Colonic mucosa (tissue), 4 donors: Measurements from ENCODE around the gene SULT4A1. TPM values are rescaled to one million over a fixed set of nuclear protein-coding genes. Genes with fewer than 3 reads are reported as not detected.

Source experiments
- DNase-seq: peaks from one replicate; pipeline ENCODE4 v3.0.0-alpha.2; 2020
- H3K27ac ChIP-seq: fragments of 200-600 bp; one replicate; pipeline ENCODE4 v1.8.0; 2021
- H3K27me3 ChIP-seq: fragments of 200-600 bp; one replicate; pipeline ENCODE4 v1.8.0; 2021
- H3K36me3 ChIP-seq: fragments of 200-600 bp; one replicate; pipeline ENCODE4 v1.8.0; 2021
- H3K4me1 ChIP-seq: fragments of 200-600 bp; one replicate; pipeline ENCODE4 v1.8.0; 2021; ENCODE audit warnings: mild to moderate bottlenecking
- H3K4me3 ChIP-seq: fragments of 200-600 bp; one replicate; pipeline ENCODE4 v1.8.0; 2021
- H3K9ac ChIP-seq, 2 donors: one replicate each; pipeline ENCODE4 v1.7.0; 2013; ENCODE audit warnings: control low read depth in 2 of 2, low read depth in 2 of 2, low read length in 2 of 2
- H3K9me3 ChIP-seq: fragments of 200-600 bp; one replicate; pipeline ENCODE4 v1.8.0; 2021
- CTCF ChIP-seq: fragments of 200-600 bp; IDR thresholded peaks from one replicate; pipeline ENCODE4 v1.8.0; 2022; ENCODE audit warnings: antibody characterized with exemption, mild to moderate bottlenecking
- intact Hi-C: fragments of 100-400 bp; cut with DNase I; formaldehyde crosslinking; loops from one replicate; pipeline ENCODE4 v1.14.1; 2022
- total RNA-seq, 2 donors: library from RNA; stranded (reverse); fragmentation: NEBNext Ultra II Directional in 1 of 2; extraction: Animal tissue kit (Norgen Biotek cat#: 25700) in 1 of 2; gene quantifications; one replicate each; pipeline ENCODE4 v1.2.1, GENCODE V29; 2021
- donor health status: healthy.
- donor health status: DM: no; HTN: no; CAD: no.
- donor health status: DM: no; HTN: no; CAD: no.

Gene SULT4A1
- total RNA-seq, 2 donors from 2014 or later: 0.10 to 0.82 TPM

DNA sequence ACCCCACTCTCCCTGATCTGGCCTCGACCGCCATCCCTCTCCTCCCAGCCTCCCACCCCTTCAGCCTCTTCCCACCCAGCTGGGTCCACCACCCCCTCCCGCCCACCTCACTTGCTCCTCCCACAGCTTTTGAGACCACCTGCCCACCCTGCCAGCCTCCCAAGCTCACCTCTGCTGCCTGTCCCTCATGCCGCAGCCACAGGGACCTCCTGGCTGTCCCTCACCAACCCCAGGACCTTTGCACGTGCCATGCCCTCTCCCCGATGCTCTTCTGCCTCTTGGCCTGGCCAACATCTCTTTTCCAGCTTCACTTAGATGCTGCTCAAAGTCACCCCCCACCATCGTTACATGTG is 23.0 kb upstream of the SULT4A1 start:
- Histone ChIP-seq H3K27ac (no peak overlapping the region), H3K9me3 (no peaks in the 10 kb centered on the region), H3K4me1 (no peaks in the 10 kb centered on the region), H3K36me3 (no peaks in the 10 kb centered on the region), H3K9ac (no peak overlapping the region), H3K27me3 (no peaks in the 10 kb centered on the region), H3K4me3 (no peak overlapping the region)
- intact Hi-C loops: no loop called here
- peak; percentile 20 for TF ChIP-seq CTCF
- DNase-seq: no peak

DNA sequence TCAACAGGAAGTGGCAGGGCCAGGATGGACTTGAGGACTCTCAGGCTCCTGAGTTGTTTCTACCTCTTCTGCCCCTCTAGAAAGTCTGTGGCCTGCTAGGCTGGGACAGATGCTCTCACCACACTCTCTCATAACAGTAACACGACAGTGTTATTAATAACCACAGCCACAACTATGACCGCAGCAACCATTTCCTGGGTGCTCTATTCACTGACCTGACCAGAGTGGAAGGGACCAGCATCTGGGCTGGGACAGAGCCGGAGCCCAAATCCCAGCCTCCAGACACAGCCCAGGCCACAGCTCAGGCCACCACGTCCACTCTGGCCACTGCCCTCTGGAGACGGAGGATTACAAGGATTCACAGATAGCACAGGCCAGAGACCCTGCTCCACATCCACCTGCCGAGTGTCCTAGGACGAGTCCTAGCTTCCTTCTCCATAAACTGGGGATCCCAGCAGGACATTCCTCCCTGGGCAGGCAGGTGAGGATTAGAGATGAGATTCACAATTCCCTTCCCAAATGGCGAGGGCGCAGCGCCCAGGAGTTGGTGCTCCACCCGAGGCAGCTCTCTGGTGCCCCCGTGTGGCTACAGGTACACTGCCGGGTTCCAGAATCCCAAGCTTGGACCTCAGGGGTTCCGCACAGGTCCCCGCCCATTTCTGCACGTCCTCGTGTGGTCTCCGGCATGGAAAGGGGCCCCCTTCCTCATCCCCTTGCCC is 22.4 kb upstream of the SULT4A1 start:
- no peaks in the 10 kb centered on the region for H3K4me1 ChIP-seq
- no peak overlapping the region for H3K27ac ChIP-seq
- no peak overlapping the region for H3K4me3 ChIP-seq
- no peaks in the 10 kb centered on the region for H3K27me3 ChIP-seq
- H3K36me3 ChIP-seq: no peaks in the 10 kb centered on the region
- TF ChIP-seq CTCF: peak; percentile 69
- peak; percentile 62 for DNase-seq
- H3K9ac ChIP-seq: no peak overlapping the region
- H3K9me3 ChIP-seq: no peaks in the 10 kb centered on the region
- intact Hi-C loops: no loop called here

- no peak overlapping the region for H3K9ac ChIP-seq
- H3K4me1 ChIP-seq: no peaks in the 10 kb centered on the region
- no peak overlapping the region for H3K27ac ChIP-seq
- no peaks in the 10 kb centered on the region for H3K27me3 ChIP-seq
- no peaks in the 10 kb centered on the region for H3K9me3 ChIP-seq
- intact Hi-C loops: no loop called here
- DNase-seq: no peak
- H3K36me3 ChIP-seq: no peaks in the 10 kb centered on the region
- no peak overlapping the region for H3K4me3 ChIP-seq
- TF ChIP-seq CTCF: no peak
These were observed 21.6 kb upstream of the SULT4A1 start for GRCh38 chr22:43883719-43884415.

DNA sequence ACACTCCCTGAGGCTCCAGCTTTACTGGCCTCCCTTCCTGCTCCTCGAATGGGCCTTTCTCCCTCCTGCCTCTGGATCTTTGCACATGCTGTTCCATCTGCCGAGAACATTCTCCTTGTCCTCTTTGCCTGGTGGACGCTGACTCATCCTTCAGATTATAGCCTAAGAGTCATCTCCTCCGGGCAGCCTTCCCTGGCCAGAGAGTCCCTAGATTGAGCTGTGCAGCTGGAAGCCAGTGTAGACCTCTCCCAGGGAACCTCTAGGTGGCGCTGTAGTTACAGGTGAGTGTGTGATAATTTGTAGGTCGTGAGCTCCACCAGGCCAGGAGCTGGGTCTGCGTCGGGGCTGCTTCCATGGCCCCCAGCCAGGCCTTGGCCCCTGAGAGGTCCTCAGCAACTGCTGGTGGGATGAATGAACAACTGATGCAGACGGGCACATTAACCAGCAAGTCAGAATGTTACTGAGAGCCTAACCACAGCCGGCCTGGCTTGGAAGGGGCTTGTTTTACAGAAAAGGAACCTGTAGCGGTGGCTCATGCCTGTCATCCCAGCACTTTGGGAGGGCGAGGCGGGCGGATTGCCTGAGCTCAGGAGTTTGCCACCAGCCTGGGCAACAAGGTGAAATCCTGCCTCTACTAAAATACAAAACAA is 20.8 kb upstream of the SULT4A1 start:
- no peak overlapping the region for H3K9ac ChIP-seq
- H3K36me3 ChIP-seq: no peaks in the 10 kb centered on the region
- H3K27ac ChIP-seq: no peak overlapping the region
- intact Hi-C loops: no loop called here
- H3K4me1 ChIP-seq: no peaks in the 10 kb centered on the region
- DNase-seq: peak; percentile 50
- H3K9me3 ChIP-seq: no peaks in the 10 kb centered on the region
- TF ChIP-seq CTCF: peak; percentile 38
- H3K4me3 ChIP-seq: no peak overlapping the region
- no peaks in the 10 kb centered on the region for H3K27me3 ChIP-seq

DNA sequence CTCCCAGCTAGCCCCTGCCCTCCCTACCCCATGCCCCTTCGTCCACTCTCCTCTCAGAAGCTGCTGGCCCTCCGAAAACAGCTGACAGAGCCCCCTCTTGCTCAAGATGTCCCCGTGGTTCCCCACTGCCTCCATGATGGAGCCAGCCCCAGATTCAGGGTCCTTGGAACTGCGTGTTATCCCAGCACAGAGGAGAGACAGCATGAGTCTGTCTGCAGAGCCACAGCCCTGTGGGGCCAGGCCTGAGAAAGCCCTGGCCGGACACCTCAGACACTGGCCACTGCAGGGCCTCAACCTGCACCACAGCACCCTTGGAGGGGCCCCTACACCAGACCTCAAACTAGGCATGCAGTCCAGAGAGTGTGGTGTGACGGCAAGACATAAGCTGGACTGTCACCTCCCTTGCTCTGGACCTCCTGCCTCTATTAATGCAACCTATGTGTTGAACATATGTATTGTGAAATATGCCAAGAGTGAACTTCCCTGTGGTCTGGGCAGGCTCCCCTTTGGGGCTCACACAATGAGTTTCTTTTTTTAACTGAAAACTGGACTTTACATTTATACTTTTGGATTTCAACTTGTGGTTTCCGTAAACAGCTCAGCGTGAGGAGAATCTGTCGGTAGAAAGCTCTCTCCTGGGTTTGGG is 19.9 kb upstream of the SULT4A1 start:
- H3K27ac ChIP-seq: no peak overlapping the region
- intact Hi-C loops: no loop called here
- no peaks in the 10 kb centered on the region for H3K9me3 ChIP-seq
- TF ChIP-seq CTCF: no peak
- no peak overlapping the region for H3K4me3 ChIP-seq
- DNase-seq: no peak
- H3K36me3 ChIP-seq: no peaks in the 10 kb centered on the region
- H3K27me3 ChIP-seq: no peaks in the 10 kb centered on the region
- H3K4me1 ChIP-seq: no peaks in the 10 kb centered on the region
- H3K9ac ChIP-seq: no peak overlapping the region
